ENCODE results near the gene TRAF3IP3.

- no peak for TF ChIP-seq MXI1 (IDR thresholded peaks at IDR 0.05; ENCODE audit: low read depth, low read length)
- TF ChIP-seq POLR2AphosphoS5 (IDR thresholded peaks at IDR 0.05; ENCODE audit: low read depth, low read length): no peak
- no peak for TF ChIP-seq USF1 (IDR thresholded peaks at IDR 0.05; ENCODE audit: borderline replicate concordance, low read depth)
- no peak for TF ChIP-seq CTCF (IDR thresholded peaks at IDR 0.05)
- no peak for TF ChIP-seq EP300 (IDR thresholded peaks at IDR 0.05; ENCODE audit: borderline replicate concordance in 1 of 2, low read depth in 1 of 2, low read length in 1 of 2)
- TF ChIP-seq SMC3 (IDR thresholded peaks at IDR 0.05; ENCODE audit: low read depth, low read length): no peak
- no peak for TF ChIP-seq USF2 (IDR thresholded peaks at IDR 0.05; ENCODE audit: borderline replicate concordance, low read depth, low read length)
- no peak for TF ChIP-seq EZH2phosphoT487 (IDR thresholded peaks at IDR 0.05; ENCODE audit: borderline replicate concordance, low read depth)
- no peak for TF ChIP-seq TAF1 (IDR thresholded peaks at IDR 0.05; ENCODE audit: borderline replicate concordance, low read depth, low read length)
- no peak for TF ChIP-seq FOXM1 (IDR thresholded peaks at IDR 0.05; ENCODE audit: low read depth)
- TF ChIP-seq GABPA (IDR thresholded peaks at IDR 0.05; ENCODE audit: low read depth): no peak
- no peak for TF ChIP-seq REST (IDR thresholded peaks at IDR 0.05; ENCODE audit: low read depth, low read length)
Observed at GRCh38 chr1:209767706-209768105, 11.9 kb downstream of the TRAF3IP3 start.

Data from SK-N-SH (cell line).